HEK293 (cell line): ENCODE measurements around the gene RNF227.

Experiments
- ATF2 ChIP-seq: fragments of 450-650 bp; formaldehyde crosslinking; IDR thresholded peaks from 2 replicates; pipeline ENCODE4 v1.5.1; 2016; ENCODE audit warnings: missing biosample characterization, missing genetic modification characterization, low read depth
- CTCF ChIP-seq: fragments of 450-650 bp; formaldehyde crosslinking; IDR thresholded peaks from 2 replicates; pipeline ENCODE4 v1.5.1; 2016; ENCODE audit warnings: missing biosample characterization, missing genetic modification characterization
- GLIS2 ChIP-seq: fragments of 450-650 bp; formaldehyde crosslinking; IDR thresholded peaks from 2 replicates; pipeline ENCODE4 v1.5.1; 2016; ENCODE audit warnings: missing biosample characterization, missing genetic modification characterization
- OVOL3 ChIP-seq: fragments of 450-650 bp; formaldehyde crosslinking; IDR thresholded peaks from 2 replicates; pipeline ENCODE4 v1.5.1; 2016; ENCODE audit warnings: missing biosample characterization, missing genetic modification characterization
- PRDM4 ChIP-seq: fragments of 450-650 bp; formaldehyde crosslinking; IDR thresholded peaks from 2 replicates; pipeline ENCODE4 v1.5.1; 2017; ENCODE audit warnings: missing biosample characterization, missing genetic modification characterization
- REST ChIP-seq: fragments of 450-650 bp; formaldehyde crosslinking; IDR thresholded peaks from 2 replicates; pipeline ENCODE4 v1.5.1; 2016; ENCODE audit warnings: missing biosample characterization, missing genetic modification characterization
- SP2 ChIP-seq: fragments of 450-650 bp; formaldehyde crosslinking; IDR thresholded peaks from 2 replicates; pipeline ENCODE4 v1.5.1; 2016; ENCODE audit warnings: missing biosample characterization, missing genetic modification characterization
- ZBTB6 ChIP-seq: fragments of 450-650 bp; formaldehyde crosslinking; IDR thresholded peaks from 2 replicates; pipeline ENCODE4 v1.5.1; 2017; ENCODE audit warnings: missing biosample characterization, missing genetic modification characterization
- ZNF148 ChIP-seq: fragments of 450-650 bp; formaldehyde crosslinking; IDR thresholded peaks from 2 replicates; pipeline ENCODE4 v1.5.0; 2017; ENCODE audit warnings: missing biosample characterization, missing genetic modification characterization, borderline replicate concordance
- ZNF19 ChIP-seq: fragments of 450-650 bp; formaldehyde crosslinking; IDR thresholded peaks from 2 replicates; pipeline ENCODE4; 2016; ENCODE audit warnings: missing biosample characterization, missing genetic modification characterization, low read depth
- ZNF23 ChIP-seq: fragments of 450-650 bp; formaldehyde crosslinking; IDR thresholded peaks from 2 replicates; pipeline ENCODE4 v1.5.1; 2016; ENCODE audit warnings: missing biosample characterization, missing genetic modification characterization, borderline replicate concordance
- ZNF239 ChIP-seq: fragments of 450-650 bp; formaldehyde crosslinking; IDR thresholded peaks from 2 replicates; pipeline ENCODE4 v1.5.1; 2016; ENCODE audit warnings: missing biosample characterization, missing genetic modification characterization
- ZNF26 ChIP-seq: fragments of 450-650 bp; formaldehyde crosslinking; IDR thresholded peaks from 2 replicates; pipeline ENCODE4 v1.5.1; 2016; ENCODE audit warnings: missing biosample characterization, missing genetic modification characterization
- ZNF324 ChIP-seq: fragments of 450-650 bp; formaldehyde crosslinking; IDR thresholded peaks from 2 replicates; pipeline ENCODE4 v1.5.1; 2016; ENCODE audit warnings: missing biosample characterization, missing genetic modification characterization
- ZNF350 ChIP-seq: fragments of 450-650 bp; formaldehyde crosslinking; IDR thresholded peaks from 2 replicates; pipeline ENCODE4 v1.5.0; 2017; ENCODE audit warnings: missing biosample characterization, mild to moderate bottlenecking, missing genetic modification characterization
- ZNF548 ChIP-seq: fragments of 450-650 bp; formaldehyde crosslinking; IDR thresholded peaks from 2 replicates; pipeline ENCODE4 v1.5.1; 2016; ENCODE audit warnings: missing biosample characterization, missing genetic modification characterization
- ZNF660 ChIP-seq: fragments of 450-650 bp; IDR thresholded peaks from 2 replicates; pipeline ENCODE4 v1.5.1; 2018; ENCODE audit warnings: missing biosample characterization, mild to moderate bottlenecking, missing genetic modification characterization
- ZNF677 ChIP-seq: fragments of 450-650 bp; IDR thresholded peaks from 2 replicates; pipeline ENCODE4 v1.5.0; 2018; ENCODE audit warnings: missing biosample characterization, mild to moderate bottlenecking, missing genetic modification characterization, moderate library complexity
- ZNF76 ChIP-seq: fragments of 450-650 bp; formaldehyde crosslinking; IDR thresholded peaks from 2 replicates; pipeline ENCODE4; 2016; ENCODE audit warnings: low read depth, missing biosample characterization, missing genetic modification characterization, borderline replicate concordance
- ZNF777 ChIP-seq: fragments of 450-650 bp; formaldehyde crosslinking; IDR thresholded peaks from 2 replicates; pipeline ENCODE4 v1.5.1; 2017; ENCODE audit warnings: missing biosample characterization, missing genetic modification characterization, borderline replicate concordance
- ZNF785 ChIP-seq: fragments of 450-650 bp; formaldehyde crosslinking; IDR thresholded peaks from 2 replicates; pipeline ENCODE4 v1.5.1; 2016; ENCODE audit warnings: missing biosample characterization, missing genetic modification characterization
- ZSCAN4 ChIP-seq: fragments of 450-650 bp; formaldehyde crosslinking; IDR thresholded peaks from 2 replicates; pipeline ENCODE4 v1.5.1; 2017; ENCODE audit warnings: missing biosample characterization, missing genetic modification characterization

Gene RNF227

GRCh38 chr17:7915611-7916384, at the start of gene RNF227 (continued):
- TF ChIP-seq PRDM4 = no peak
- TF ChIP-seq ZSCAN4 (tag by site-specific recombination) = no peak
- no peak for TF ChIP-seq ZNF148 (tag by site-specific recombination)
- TF ChIP-seq REST = 0 out of 2 replicates have a peak, but pooled peaks have one; percentile 14
- TF ChIP-seq OVOL3 (tag by site-specific recombination) = no peak
- no peak for TF ChIP-seq ZNF19 (tag by site-specific recombination)
- no peak for TF ChIP-seq ZNF777 (tag by site-specific recombination)
- TF ChIP-seq ATF2 (tag by site-specific recombination) = no peak
- TF ChIP-seq SP2 (tag by site-specific recombination) = peak; percentile 84
- no peak for TF ChIP-seq ZNF350 (tag by site-specific recombination)
- peak; percentile 80; the same call in 1 of the 2 replicates for TF ChIP-seq ZNF660 (tag by site-specific recombination)
- no peak for TF ChIP-seq ZNF677 (tag by site-specific recombination)
- peak; percentile 81 for TF ChIP-seq ZBTB6 (tag by site-specific recombination)
- no peak for TF ChIP-seq ZNF26 (tag by site-specific recombination)
- no peak for TF ChIP-seq ZNF239 (tag by site-specific recombination)
- no peak; the same call in 1 of the 2 replicates for TF ChIP-seq CTCF (tag by site-specific recombination)
- peak; percentile 48; the same call in 1 of the 2 replicates for TF ChIP-seq ZNF76
- peak; percentile 53 for TF ChIP-seq GLIS2 (tag by site-specific recombination)
- TF ChIP-seq ZNF23 (tag by site-specific recombination) = no peak
- no peak for TF ChIP-seq ZNF548
- peak; percentile 45; the same call in 1 of the 2 replicates for TF ChIP-seq ZNF324 (tag by site-specific recombination)
- TF ChIP-seq ZNF785 (tag by site-specific recombination) = no peak
